H1 (cell line): Measurements from ENCODE around the gene LILRB3. TPM values are rescaled to one million over a fixed set of nuclear protein-coding genes. Genes with fewer than 3 reads are reported as not detected.
A peak's percentile ranks its signal among the peaks of the same experiment; 100 is the strongest.

Experiments
- CTCF ChIA-PET: fragments of 300-600 bp; sonication (Branson Sonifier 250); formaldehyde crosslinking; loops from one replicate; lab custom pipeline; 2021; ENCODE audit not compliant: partially characterized antibody; lab: Charles Lee
- POLR2A ChIA-PET: fragments of 300-600 bp; sonication (Branson Sonifier 250); formaldehyde crosslinking; loops from one replicate; lab custom pipeline; 2021; ENCODE audit warnings: inconsistent platforms; ENCODE audit not compliant: partially characterized antibody; lab: Charles Lee
- DNase-seq, 2 experiments: peaks; one replicate each; pipeline versions ENCODE4 v3.0.0 to v3.0.0-alpha.2; 2010 to 2022; ENCODE audit warnings: low spot score in 2 of 2, low read depth in 1 of 2, mixed read lengths in 1 of 2
- FAIRE-seq: peaks from 2 replicates; lab custom pipeline; 2011; peaks lifted over from hg19 to GRCh38; lab: Jason Lieb, UNC
- H2AFZ ChIP-seq: 2 replicates; pipeline ENCODE4 v1.8.1; 2012; ENCODE audit warnings: low read length, inconsistent platforms
- H2AK5ac ChIP-seq: 2 replicates; pipeline ENCODE4 v1.6.1; 2013; ENCODE audit warnings: low read depth, low read length
- H2BK120ac ChIP-seq: replicated peaks from 2 replicates; pipeline ENCODE3; 2013; ENCODE audit warnings: low read depth, low read length, inconsistent platforms
- H2BK12ac ChIP-seq: 2 replicates; pipeline ENCODE4 v1.6.1; 2013; ENCODE audit warnings: low read depth, low read length
- H2BK15ac ChIP-seq: 2 replicates; pipeline ENCODE4 v1.6.1; 2013; ENCODE audit warnings: low read length
- H2BK20ac ChIP-seq: 2 replicates; pipeline ENCODE4 v1.6.1; 2013; ENCODE audit warnings: low read length
- H2BK5ac ChIP-seq: 2 replicates; pipeline ENCODE4 v1.6.1; 2013; ENCODE audit warnings: low read depth, low read length
- H3K14ac ChIP-seq: 2 replicates; pipeline ENCODE4 v1.6.1; 2013; ENCODE audit warnings: inconsistent platforms; ENCODE audit not compliant: insufficient read length
- H3K18ac ChIP-seq: 2 replicates; pipeline ENCODE4 v1.6.1; 2013; ENCODE audit warnings: low read length; ENCODE audit errors: extremely low read depth
- H3K23ac ChIP-seq: 2 replicates; pipeline ENCODE4 v1.6.1; 2013; ENCODE audit warnings: inconsistent platforms; ENCODE audit not compliant: insufficient read length
- H3K23me2 ChIP-seq: 2 replicates; pipeline ENCODE4 v1.6.1; 2013; ENCODE audit warnings: low read depth, low read length
- H3K27ac ChIP-seq: 2 replicates; pipeline ENCODE4 v1.6.1; 2011; ENCODE audit warnings: low read depth, low read length, inconsistent platforms
- H3K27me3 ChIP-seq, 4 experiments: replicated peaks in 1 of 4; 1 replicate in 1 of 4; 2 replicates in 3 of 4; pipeline versions ENCODE4 v1.6.1 to v1.8.1; 2011 to 2013; ENCODE audit warnings: low read length in 3 of 4, mild to moderate bottlenecking in 3 of 4, inconsistent platforms in 2 of 4, mixed read lengths in 2 of 4, moderate library complexity in 1 of 4; ENCODE audit not compliant: control insufficient read depth in 3 of 4, insufficient read depth in 3 of 4; ENCODE audit errors: extremely low read depth in 1 of 4
- H3K36me3 ChIP-seq, 4 experiments: 2 replicates each; pipeline versions ENCODE4 v1.6.1 to v1.8.1; 2011 to 2013; ENCODE audit warnings: mild to moderate bottlenecking in 4 of 4, low read length in 3 of 4, moderate library complexity in 2 of 4, control low read depth in 1 of 4, inconsistent platforms in 1 of 4; ENCODE audit not compliant: insufficient read depth in 4 of 4, control insufficient read depth in 2 of 4
- H3K4ac ChIP-seq: replicated peaks from 2 replicates; pipeline ENCODE3; 2013; ENCODE audit warnings: low read length, low read depth, mixed read lengths, inconsistent platforms; ENCODE audit not compliant: insufficient read length
- H3K4me1 ChIP-seq, 4 experiments: replicated peaks in 1 of 4; 1 replicate in 1 of 4; 2 replicates in 3 of 4; pipeline versions ENCODE4 v1.6.1 to v1.8.1; 2011 to 2013; ENCODE audit warnings: low read length in 3 of 4, inconsistent platforms in 2 of 4, mixed read lengths in 1 of 4; ENCODE audit not compliant: insufficient read depth in 4 of 4, control insufficient read depth in 3 of 4
- H3K4me2 ChIP-seq, 2 experiments: 2 replicates each; pipeline versions ENCODE4 v1.6.1 to v1.8.1; 2011 to 2013; ENCODE audit warnings: low read depth in 2 of 2, low read length in 2 of 2, control low read depth in 1 of 2, inconsistent platforms in 1 of 2, mild to moderate bottlenecking in 1 of 2; ENCODE audit not compliant: insufficient read depth in 1 of 2
- H3K4me3 ChIP-seq, 4 experiments: fragments of 200-600, 300-600 bp in 1 of 4; sonication (generic), shearing (Covaris generic), sonication (Bioruptor Twin) in 1 of 4; 2 replicates each; pipeline versions ENCODE4 v1.5.1 to v1.8.1; 2011 to 2016; ENCODE audit warnings: low read length in 4 of 4, low read depth in 3 of 4, control low read depth in 2 of 4, inconsistent platforms in 2 of 4, mild to moderate bottlenecking in 2 of 4, mixed read lengths in 1 of 4, moderate library complexity in 1 of 4; ENCODE audit not compliant: insufficient read depth in 2 of 4; ENCODE audit errors: extremely low read depth in 1 of 4
- H3K56ac ChIP-seq: replicated peaks from 2 replicates; pipeline ENCODE3; 2013; ENCODE audit warnings: low read depth, mild to moderate bottlenecking, mixed read lengths, low read length, inconsistent platforms; ENCODE audit not compliant: insufficient read length
- H3K79me1 ChIP-seq: 2 replicates; pipeline ENCODE4 v1.6.1; 2013; ENCODE audit warnings: low read depth, low read length, control low read depth
- H3K79me2 ChIP-seq, 2 experiments: 2 replicates each; pipeline versions ENCODE4 v1.6.1 to v1.8.1; 2012 to 2013; ENCODE audit warnings: low read length in 2 of 2, mild to moderate bottlenecking in 2 of 2, inconsistent platforms in 1 of 2; ENCODE audit not compliant: insufficient read depth in 2 of 2, control insufficient read depth in 1 of 2
- H3K9ac ChIP-seq, 4 experiments: replicated peaks in 1 of 4; 1 replicate in 1 of 4; 2 replicates in 3 of 4; pipeline versions ENCODE4 v1.6.1 to v1.8.1; 2011 to 2013; ENCODE audit warnings: low read depth in 3 of 4, low read length in 3 of 4, control low read depth in 2 of 4, mild to moderate bottlenecking in 2 of 4, moderate library complexity in 2 of 4, inconsistent platforms in 1 of 4; ENCODE audit errors: extremely low read depth in 1 of 4
- H3K9me3 ChIP-seq, 2 experiments: 2 replicates each; pipeline versions ENCODE4 v1.6.1 to v1.8.1; 2012 to 2013; ENCODE audit warnings: mild to moderate bottlenecking in 2 of 2, moderate library complexity in 2 of 2, control low read depth in 1 of 2, inconsistent platforms in 1 of 2, low read depth in 1 of 2, low read length in 1 of 2, mixed read lengths in 1 of 2; ENCODE audit not compliant: insufficient read depth in 2 of 2
- H4K20me1 ChIP-seq, 2 experiments: replicated peaks in 1 of 2; 2 replicates each; pipeline versions ENCODE3 to v1.8.1; 2011 to 2013; ENCODE audit warnings: inconsistent platforms in 2 of 2, low read length in 2 of 2, mild to moderate bottlenecking in 1 of 2; ENCODE audit not compliant: insufficient read depth in 2 of 2, control insufficient read depth in 1 of 2
- H4K5ac ChIP-seq: 2 replicates; pipeline ENCODE4 v1.6.1; 2013; ENCODE audit warnings: low read length, low read depth, mixed read lengths, inconsistent platforms; ENCODE audit not compliant: insufficient read length
- H4K8ac ChIP-seq: 2 replicates; pipeline ENCODE4 v1.8.0; 2013; ENCODE audit warnings: mild to moderate bottlenecking, moderate library complexity, low read length, inconsistent platforms; ENCODE audit not compliant: insufficient read depth; ENCODE audit errors: extremely low read depth
- H4K91ac ChIP-seq: replicated peaks from 2 replicates; pipeline ENCODE3; 2013; ENCODE audit warnings: low read length, mixed read lengths, inconsistent platforms; ENCODE audit not compliant: insufficient read length
- BCL11A ChIP-seq, 2 experiments: IDR thresholded peaks; one replicate each; pipeline ENCODE4 v1.6.1; 2011; ENCODE audit warnings: low read depth in 2 of 2, low read length in 2 of 2, mild to moderate bottlenecking in 2 of 2
- CEBPB ChIP-seq: IDR thresholded peaks from 2 replicates; pipeline ENCODE4 v1.6.1; 2012; ENCODE audit warnings: low read depth, low read length
- CREB1 ChIP-seq: IDR thresholded peaks from 2 replicates; pipeline ENCODE4 v1.6.1; 2012; ENCODE audit warnings: inconsistent platforms
- EZH2 ChIP-seq: fragments of 200-600 bp; sonication (generic); IDR thresholded peaks from 2 replicates; pipeline ENCODE4 v1.7.1; 2012; ENCODE audit warnings: low read depth, mild to moderate bottlenecking, moderate library complexity, low read length, inconsistent platforms; ENCODE audit not compliant: severe bottlenecking
- JUN ChIP-seq: IDR thresholded peaks from 2 replicates; pipeline ENCODE4 v1.6.1; 2011; ENCODE audit warnings: low read depth, mild to moderate bottlenecking, improper control_type of control experiment, low read length
- JUND ChIP-seq: IDR thresholded peaks from 2 replicates; pipeline ENCODE4 v1.6.1; 2011; ENCODE audit warnings: mild to moderate bottlenecking, improper control_type of control experiment, low read length
- POU5F1 ChIP-seq: IDR thresholded peaks from 2 replicates; pipeline ENCODE4 v1.6.1; 2011; ENCODE audit warnings: low read depth, mild to moderate bottlenecking, low read length, moderate library complexity
- SAP30 ChIP-seq: fragments of 300-600 bp; sonication (generic); IDR thresholded peaks from 2 replicates; pipeline ENCODE4 v1.7.1; 2012; ENCODE audit warnings: low read length, moderate library complexity, mild to moderate bottlenecking, inconsistent platforms; ENCODE audit not compliant: insufficient read depth, insufficient replicate concordance
- WGBS, 2 experiments: shearing (Covaris generic) in 1 of 2; methylation state at CpG; one replicate each; pipeline versions ENCODE4 v1.1.6 to v1.1.7; 2013 to 2015; ENCODE audit warnings: low lambda C conversion rate in 2 of 2, mixed read lengths in 2 of 2, inconsistent platforms in 1 of 2, low coverage in 1 of 2, missing lambda C conversion rate in 1 of 2; ENCODE audit not compliant: insufficient replicate concordance in 2 of 2, insufficient coverage in 1 of 2, insufficient read length in 1 of 2; ENCODE audit errors: extremely low coverage in 1 of 2, missing lambda C conversion rate in 1 of 2; 5-methylcytosine and 5-hydroxymethylcytosine counted together
- polyA plus RNA-seq, 7 experiments: library from polyadenylated mRNA; depleted of rRNA in 3 of 7; stranded (reverse) in 5 of 7; unstranded in 2 of 7; fragments of >200 nt in 5 of 7; fragments of 200-250 nt in 2 of 7; gene quantifications; 1 replicate in 5 of 7; 2 replicates in 1 of 7; 4 replicates in 1 of 7; pipeline versions ENCODE4 v1.2.1 to v1.2.3, GENCODE V29; 2011 to 2013; ENCODE audit warnings: missing spikeins in 2 of 7, mixed read lengths in 2 of 7
- total RNA-seq: library from RNA; stranded (reverse); fragmentation: NEBNext Ultra II Directional; extraction: Animal tissue kit (Norgen Biotek cat#: 25700); gene quantifications from 2 replicates; pipeline ENCODE4 v1.2.1, GENCODE V29; 2021
- TF ChIP-seq, protein P1 (sequence below): IDR thresholded peaks from 2 replicates; pipeline ENCODE4 v1.6.1; 2012; ENCODE audit warnings: low read length, inconsistent platforms

Gene LILRB3
- total and polyA plus RNA-seq, 2 of the 8 experiments (the other 6 are each of a cell fraction or from before 2014, with no cell fraction given): not detected

DNA sequence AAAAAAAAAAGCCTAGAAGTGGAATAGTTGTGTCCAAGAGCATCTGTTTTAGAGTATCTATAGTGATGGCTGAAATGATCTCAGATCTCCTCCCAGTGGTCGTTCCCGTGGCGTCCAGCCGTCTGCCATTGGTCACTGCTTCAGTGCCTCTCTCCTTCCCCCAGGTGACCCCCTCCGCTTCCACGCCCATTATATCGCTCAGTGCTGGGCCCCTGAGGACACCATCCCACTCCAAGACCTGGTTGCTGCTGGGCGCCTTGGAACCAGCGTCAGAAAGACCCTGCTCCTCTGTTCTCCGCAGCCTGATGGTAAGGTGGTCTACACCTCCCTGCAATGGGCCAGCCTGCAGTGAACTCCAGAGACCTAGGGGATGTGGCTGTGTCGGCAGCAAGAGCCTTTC is 29.8 kb downstream of the LILRB3 start:
- POLR2A ChIA-PET: interaction anchor here (28.7 kb wide), 1 partner anchor 14 kb away, joined by 909 read pairs; the partner anchor contains the start of gene RPS9
- no peak overlapping the region for H2BK15ac ChIP-seq
- no peak overlapping the region for H3K4ac ChIP-seq
- no peak overlapping the region for H3K23ac ChIP-seq
- peak overlapping the region in 1 of 4 experiments; percentile 28; a peak in 1 of 7 replicates for H3K9ac ChIP-seq
- CTCF ChIA-PET: interaction anchor here (0.5 to 1.2 kb wide), 2 partner anchors 13 to 390 kb away, joined by 3 read pairs; no protein-coding TSS in a partner anchor
- no peaks in the 10 kb centered on the region for H3K9me3 ChIP-seq
- peaks cover 3 to 11% (median 6%) of the 10 kb centered on the region in 4 experiments; a peak in 5 of 7 replicates for H3K4me1 ChIP-seq
- no peak overlapping the region for H3K18ac ChIP-seq
- peaks cover 2 to 15% of the 10 kb centered on the region in 2 experiments; a peak in 3 of 4 replicates for H3K79me2 ChIP-seq
- H3K36me3 ChIP-seq: peaks cover 3 to 19% (median 5%) of the 10 kb centered on the region in 4 experiments; a peak in 7 of 8 replicates
- no peak overlapping the region; a peak in 1 of 4 replicates for H3K4me2 ChIP-seq
- H2BK5ac ChIP-seq: no peak overlapping the region
- H2AK5ac ChIP-seq: no peak overlapping the region
- DNase-seq (no peak), FAIRE-seq (no peak)
- H2BK12ac ChIP-seq: no peak overlapping the region
- no peak overlapping the region for H4K8ac ChIP-seq
- H3K79me1 ChIP-seq: peaks cover 8% of the 10 kb centered on the region
- H2BK20ac ChIP-seq: no peak overlapping the region
- H3K27ac ChIP-seq: no peak overlapping the region
- H3K56ac ChIP-seq: no peak overlapping the region
- TF ChIP-seq, protein P1, sequence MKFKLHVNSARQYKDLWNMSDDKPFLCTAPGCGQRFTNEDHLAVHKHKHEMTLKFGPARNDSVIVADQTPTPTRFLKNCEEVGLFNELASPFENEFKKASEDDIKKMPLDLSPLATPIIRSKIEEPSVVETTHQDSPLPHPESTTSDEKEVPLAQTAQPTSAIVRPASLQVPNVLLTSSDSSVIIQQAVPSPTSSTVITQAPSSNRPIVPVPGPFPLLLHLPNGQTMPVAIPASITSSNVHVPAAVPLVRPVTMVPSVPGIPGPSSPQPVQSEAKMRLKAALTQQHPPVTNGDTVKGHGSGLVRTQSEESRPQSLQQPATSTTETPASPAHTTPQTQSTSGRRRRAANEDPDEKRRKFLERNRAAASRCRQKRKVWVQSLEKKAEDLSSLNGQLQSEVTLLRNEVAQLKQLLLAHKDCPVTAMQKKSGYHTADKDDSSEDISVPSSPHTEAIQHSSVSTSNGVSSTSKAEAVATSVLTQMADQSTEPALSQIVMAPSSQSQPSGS: no peak
- TF ChIP-seq JUND (no peak), CEBPB (no peak), CREB1 (no peak), BCL11A (IDR thresholded peaks at IDR 0.05; ENCODE audit: low read depth in 2 of 2, low read length in 2 of 2) (no peak), POU5F1 (no peak), EZH2 (no peak), SAP30 (no peak), JUN (no peak)
- H4K5ac ChIP-seq: no peak overlapping the region
- H3K14ac ChIP-seq: no peak overlapping the region
- H4K20me1 ChIP-seq: no peaks in the 10 kb centered on the region
- no peak overlapping the region for H2BK120ac ChIP-seq
- H2AFZ ChIP-seq: no peak overlapping the region
- 86% methylated on average over 11 of the region's 11 CpGs; no CpG with 5 or more reads in 1 of the 2 experiments for WGBS, 2 experiments
- H3K27me3 ChIP-seq: no peaks in the 10 kb centered on the region
- H3K4me3 ChIP-seq: no peak overlapping the region
- no peak overlapping the region for H4K91ac ChIP-seq
- H3K23me2 ChIP-seq: peaks cover 11% of the 10 kb centered on the region
